Lung (tissue), 12 donors: ENCODE results near the gene FAM184A. TPM values are rescaled to one million over a fixed set of nuclear protein-coding genes. Genes with fewer than 3 reads are reported as not detected.

ENCODE experiments used
- ATAC-seq: fragments of 200-7000 bp; cut with Tn5 transposase; one replicate; pipeline ENCODE4 v1.9.1; 2020; ENCODE audit warnings: moderate number of reproducible peaks; ENCODE audit not compliant: insufficient read depth, low FRiP score
- DNase-seq, 3 donors: peaks; one replicate each; pipeline ENCODE4 v3.0.0-alpha.2; 2013 to 2017
- H3K27ac ChIP-seq, 2 donors: one replicate each; pipeline ENCODE4 v1.5.1; 2013; ENCODE audit warnings: mild to moderate bottlenecking in 2 of 2, moderate library complexity in 2 of 2, control low read depth in 1 of 2, inconsistent platforms in 1 of 2, low read depth in 1 of 2, low read length in 1 of 2
- H3K27me3 ChIP-seq, 3 donors: one replicate each; pipeline ENCODE4 v1.5.1; 2013; ENCODE audit warnings: low read length in 2 of 3; ENCODE audit not compliant: control insufficient read depth in 3 of 3, insufficient read depth in 3 of 3
- H3K36me3 ChIP-seq, 4 donors: one replicate each; pipeline ENCODE4 v1.5.1; 2013; ENCODE audit warnings: low read length in 4 of 4, mild to moderate bottlenecking in 1 of 4, moderate library complexity in 1 of 4; ENCODE audit not compliant: control insufficient read depth in 4 of 4, insufficient read depth in 4 of 4
- H3K4me1 ChIP-seq, 5 donors: one replicate each; pipeline ENCODE4 v1.5.1; 2013; ENCODE audit warnings: low read length in 5 of 5, mild to moderate bottlenecking in 2 of 5, moderate library complexity in 1 of 5; ENCODE audit not compliant: control insufficient read depth in 5 of 5, insufficient read depth in 5 of 5
- H3K4me3 ChIP-seq: one replicate; pipeline ENCODE4 v1.5.1; 2013; ENCODE audit warnings: mild to moderate bottlenecking, control low read depth, moderate library complexity
- H3K9ac ChIP-seq, 2 donors: one replicate each; pipeline ENCODE4 v1.5.1; 2013; ENCODE audit warnings: low read length in 2 of 2, control low read depth in 1 of 2; ENCODE audit not compliant: insufficient read depth in 1 of 2
- H3K9me3 ChIP-seq, 4 donors: one replicate each; pipeline ENCODE4 v1.5.1; 2013; ENCODE audit warnings: low read length in 3 of 4, mild to moderate bottlenecking in 1 of 4, moderate library complexity in 1 of 4; ENCODE audit not compliant: control insufficient read depth in 4 of 4, insufficient read depth in 3 of 4
- WGBS, 2 donors: extraction: QIAGEN DNeasy Blood & Tissue Kit; methylation state at CpG; one replicate each; pipeline ENCODE4 v1.1.7; 2013; 5-methylcytosine and 5-hydroxymethylcytosine counted together
- polyA plus RNA-seq, 2 donors: library from polyadenylated mRNA; stranded (reverse); fragments of 200-250 nt; gene quantifications; one replicate each; pipeline ENCODE4 v1.2.1, GENCODE V29; 2013
- total RNA-seq, 2 donors: library from RNA; depleted of rRNA in 1 of 2; stranded (reverse); fragments of >200 nt in 1 of 2; gene quantifications; one replicate each; pipeline ENCODE4 v1.2.1, GENCODE V29; 2014 to 2021
- TF ChIP-seq, protein P1 (sequence below): IDR thresholded peaks from 2 replicates; pipeline ENCODE4 v1.5.1; 2012; ENCODE audit warnings: mild to moderate bottlenecking; ENCODE audit errors: control extremely low read depth, extremely low read depth
- donor health status: control.
- donor health status: control.
- donor health status: Bipolar disorder and iron deficiency.
- donor health status: healthy.
- donor health status: DM: yes; HTN: yes; CAD: no.

The FAM184A gene
- total and polyA plus RNA-seq, 4 donors, result 4.4 to 63.4 (median 22.7) TPM

DNA sequence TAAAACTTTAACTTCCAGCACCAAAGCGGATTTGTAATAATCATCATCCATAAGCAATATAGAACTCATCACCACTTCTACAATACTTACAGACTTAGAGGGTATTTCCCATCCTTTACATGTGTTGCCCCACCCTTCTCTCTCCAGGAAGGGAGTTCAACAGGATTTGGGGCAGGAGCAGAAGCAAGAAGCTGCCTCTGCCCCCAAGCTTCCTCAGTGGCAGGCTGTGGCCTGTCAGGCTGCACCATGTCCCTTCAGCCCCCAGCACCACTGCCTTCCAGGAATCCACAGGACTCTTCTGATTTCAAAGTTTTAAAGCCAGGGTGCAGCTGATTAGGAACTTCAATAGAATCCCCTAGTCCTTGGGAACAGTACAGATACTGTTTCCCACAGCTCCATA, 106.8 kb downstream of the FAM184A start:
- no peak overlapping the region for H3K27ac ChIP-seq
- 94 to 95% methylated on average over 1 of the region's 1 CpG for WGBS, 2 donors
- no peaks in the 10 kb centered on the region for H3K4me1 ChIP-seq
- ATAC-seq, result no peak
- no peak overlapping the region for H3K4me3 ChIP-seq
- DNase-seq, result peak in 1 of 3 donors; percentile 12
- peaks cover 0 to 2% (median 0%) of the 10 kb centered on the region in 4 donors for H3K36me3 ChIP-seq
- H3K27me3 ChIP-seq, result no peaks in the 10 kb centered on the region
- TF ChIP-seq, protein P1, sequence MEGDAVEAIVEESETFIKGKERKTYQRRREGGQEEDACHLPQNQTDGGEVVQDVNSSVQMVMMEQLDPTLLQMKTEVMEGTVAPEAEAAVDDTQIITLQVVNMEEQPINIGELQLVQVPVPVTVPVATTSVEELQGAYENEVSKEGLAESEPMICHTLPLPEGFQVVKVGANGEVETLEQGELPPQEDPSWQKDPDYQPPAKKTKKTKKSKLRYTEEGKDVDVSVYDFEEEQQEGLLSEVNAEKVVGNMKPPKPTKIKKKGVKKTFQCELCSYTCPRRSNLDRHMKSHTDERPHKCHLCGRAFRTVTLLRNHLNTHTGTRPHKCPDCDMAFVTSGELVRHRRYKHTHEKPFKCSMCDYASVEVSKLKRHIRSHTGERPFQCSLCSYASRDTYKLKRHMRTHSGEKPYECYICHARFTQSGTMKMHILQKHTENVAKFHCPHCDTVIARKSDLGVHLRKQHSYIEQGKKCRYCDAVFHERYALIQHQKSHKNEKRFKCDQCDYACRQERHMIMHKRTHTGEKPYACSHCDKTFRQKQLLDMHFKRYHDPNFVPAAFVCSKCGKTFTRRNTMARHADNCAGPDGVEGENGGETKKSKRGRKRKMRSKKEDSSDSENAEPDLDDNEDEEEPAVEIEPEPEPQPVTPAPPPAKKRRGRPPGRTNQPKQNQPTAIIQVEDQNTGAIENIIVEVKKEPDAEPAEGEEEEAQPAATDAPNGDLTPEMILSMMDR, result no peak
- H3K9ac ChIP-seq, result no peak overlapping the region
- no peaks in the 10 kb centered on the region for H3K9me3 ChIP-seq

DNA sequence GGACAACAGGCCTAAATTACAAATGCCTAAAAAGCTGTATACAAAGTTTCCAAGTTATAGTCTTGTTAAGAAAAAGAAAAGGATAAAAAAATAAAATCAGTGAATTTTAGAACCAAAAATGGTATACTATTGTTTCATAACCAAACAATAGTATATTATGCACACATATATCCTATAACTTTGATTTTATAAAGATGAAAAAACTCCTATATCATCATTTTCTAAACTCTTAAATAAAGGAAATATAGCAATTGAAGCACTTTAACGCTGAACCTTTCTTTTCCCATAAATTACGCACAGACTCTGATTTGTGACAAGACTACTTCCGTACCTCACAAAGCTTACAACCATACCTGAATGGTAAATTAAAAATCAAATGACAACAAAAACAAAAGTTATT, 107.6 kb downstream of the FAM184A start:
- Histone ChIP-seq H3K9me3 (no peaks in the 10 kb centered on the region), H3K27me3 (no peaks in the 10 kb centered on the region), H3K4me1 (no peaks in the 10 kb centered on the region), H3K36me3 (peaks cover 0 to 2% (median 0%) of the 10 kb centered on the region in 4 donors), H3K9ac (no peak overlapping the region), H3K27ac (no peak overlapping the region), H3K4me3 (no peak overlapping the region)
- no peak for ATAC-seq
- TF ChIP-seq, protein P1, result no peak
- no peak for DNase-seq
- WGBS, 2 donors, result 96 to 98% methylated on average over 3 of the region's 3 CpGs

DNA sequence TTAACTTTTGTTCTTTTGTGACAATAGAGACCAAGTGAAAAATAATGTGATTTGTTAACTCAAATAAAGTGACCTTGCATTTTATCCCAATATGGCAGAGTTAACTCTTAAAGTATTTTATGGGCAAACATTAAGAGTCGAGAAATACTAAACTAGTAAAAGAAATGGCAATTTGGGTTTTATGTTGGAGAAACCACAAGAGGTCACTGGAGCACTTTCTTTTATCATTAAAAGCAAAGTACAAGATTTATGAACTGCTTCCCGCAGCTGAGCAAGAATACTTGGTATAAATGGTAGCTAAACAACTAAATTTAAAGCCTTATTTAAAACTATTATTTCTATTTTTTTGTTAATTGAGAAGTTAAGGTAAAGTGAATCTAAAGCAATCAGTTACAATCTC, 110.0 kb downstream of the FAM184A start:
- DNase-seq (peak in 2 of 3 donors; percentile 70 to 80), ATAC-seq (no peak)
- 36 to 40% methylated on average over 2 of the region's 2 CpGs for WGBS, 2 donors

More for the DNA sequence above, 110.0 kb downstream of the FAM184A start:
- Histone ChIP-seq H3K36me3 (peaks cover 0 to 4% (median 0%) of the 10 kb centered on the region in 4 donors), H3K9ac (no peak overlapping the region), H3K27me3 (no peaks in the 10 kb centered on the region), H3K9me3 (no peaks in the 10 kb centered on the region), H3K4me3 (no peak overlapping the region), H3K4me1 (no peaks in the 10 kb centered on the region), H3K27ac (no peak overlapping the region)
- TF ChIP-seq, protein P1, result no peak
